Measurements from ENCODE around the gene NT5C3B. TPM values are rescaled to one million over a fixed set of nuclear protein-coding genes. Genes with fewer than 3 reads are reported as not detected.
"Not testable (repeated sequence)": the region's sequence is repeated elsewhere in the genome, so short reads cannot be mapped to it uniquely, and the experiment has no call there.

NT5C3B gene
- total RNA-seq = 10 to 100 TPM; 16.1 to 19.0 TPM

DNA sequence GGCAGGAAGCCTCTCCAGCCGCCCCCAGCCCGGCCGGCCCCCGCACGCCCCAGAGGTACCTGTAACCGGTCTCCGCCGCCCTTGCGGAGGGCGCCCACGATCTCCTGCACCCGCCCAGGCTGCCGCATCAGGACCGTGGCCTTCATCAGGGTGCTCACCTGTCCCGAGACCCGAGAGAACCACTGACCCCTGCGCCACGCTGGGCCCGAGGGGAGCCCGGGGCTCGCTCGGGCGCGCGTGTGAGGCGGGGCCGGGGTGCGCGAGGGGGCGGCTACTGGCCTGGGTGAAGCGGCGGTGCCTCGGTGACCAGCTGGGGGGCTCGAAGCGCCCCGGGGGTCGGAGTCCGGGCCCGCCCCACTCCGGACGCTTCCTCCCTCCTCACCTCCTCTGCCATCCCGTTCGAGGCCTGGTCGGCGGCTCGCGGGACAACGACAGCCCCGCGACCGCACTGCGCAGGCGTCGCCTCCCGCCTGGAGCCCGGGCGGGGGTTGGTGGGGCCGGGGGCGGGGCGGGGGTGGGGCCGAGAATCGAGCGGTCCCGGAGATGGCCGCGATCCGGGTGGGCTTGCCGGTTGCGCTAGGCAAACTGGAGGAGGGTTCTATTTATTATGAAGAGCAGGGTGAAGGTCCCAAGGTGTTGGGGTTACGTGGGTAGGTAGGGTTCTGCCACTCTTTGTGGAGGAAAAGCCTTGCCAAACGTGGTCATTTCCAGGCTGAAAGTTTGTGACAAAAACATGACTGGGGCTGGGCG, at the start of gene NT5C3B:
Gene NT5C3B, minus strand, starts transcription at position 433 of the 750 bp plus-strand sequence. Its CDS starts 39 bp downstream, at position 394.
- Mint-ChIP-seq H3K27ac (no peak within 1 kb of the TSS), H3K9me3 (no peaks in the 10 kb centered on the region), H3K4me1 (peaks cover 12% of the 10 kb centered on the region), H3K4me3 (peak within 1 kb of the TSS; percentile 73), H3K36me3 (ENCODE audit: low read depth) (peaks cover 2% of the 10 kb centered on the region), H3K27me3 (peaks cover 6% of the 10 kb centered on the region)
- CTCF ChIA-PET = no interaction called here
- POLR2A ChIA-PET = interaction anchor here (0.6 to 1.8 kb wide), 3 partner anchors 26 to 29 kb away, joined by 3 to 5 read pairs (median 3); partner anchors contain the start of gene KLHL11
- peak; percentile 54 for DNase-seq

DNA sequence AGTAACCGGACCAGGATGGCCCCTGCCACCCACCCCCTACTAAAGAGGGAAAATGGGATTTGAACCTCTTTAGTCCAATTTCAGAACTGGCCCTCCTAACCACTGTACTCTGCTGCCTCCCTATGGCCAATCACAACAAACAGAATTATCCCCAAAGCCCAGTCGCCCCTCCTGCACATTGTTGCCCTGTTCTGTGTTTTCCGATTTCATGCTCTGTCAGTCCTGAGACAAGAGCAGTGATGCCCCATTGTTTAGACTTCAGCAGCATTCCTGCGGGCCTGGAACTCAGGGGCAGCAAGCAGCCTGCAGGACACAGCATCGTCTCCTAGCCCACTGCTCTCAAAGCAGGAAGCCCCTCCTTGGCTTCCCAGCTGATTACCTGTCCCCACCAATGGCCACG, 49.7 kb upstream of the NT5C3B start:
- DNase-seq = no peak
- Mint-ChIP-seq H3K9me3 (no peaks in the 10 kb centered on the region), H3K36me3 (ENCODE audit: low read depth) (peaks cover 64% of the 10 kb centered on the region), H3K27ac (no peak overlapping the region), H3K4me1 (no peaks in the 10 kb centered on the region), H3K27me3 (no peaks in the 10 kb centered on the region), H3K4me3 (no peak overlapping the region)
- POLR2A ChIA-PET = interaction anchor here (1.2 kb wide), 1 partner anchor 21 kb away, joined by 4 read pairs; the partner anchor contains the start of gene KLHL11
- CTCF ChIA-PET = interaction anchor here (1.0 to 1.4 kb wide), 2 partner anchors 38 to 148 kb away, joined by 3 read pairs; no protein-coding TSS in a partner anchor

DNA sequence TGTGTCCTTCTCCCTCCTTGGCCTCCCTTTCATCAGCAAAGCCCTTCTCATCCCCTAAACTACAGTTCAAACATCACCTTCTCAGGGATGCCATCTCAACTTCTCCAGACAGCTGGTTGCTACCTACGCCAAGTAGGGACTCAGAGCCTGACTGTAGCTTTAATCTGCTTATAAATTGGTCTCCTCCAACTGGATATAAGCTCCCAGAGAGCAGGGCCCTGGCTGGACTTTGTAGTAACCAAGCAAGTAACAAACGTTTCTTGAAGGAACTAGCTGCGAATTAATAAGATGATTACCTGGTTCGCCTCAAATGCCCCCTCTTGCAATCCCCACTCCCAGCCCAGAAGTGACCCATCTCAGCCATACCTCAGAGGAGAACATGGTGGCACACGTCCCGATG, 46.7 kb upstream of the NT5C3B start:
- Mint-ChIP-seq H3K4me3 (no peak overlapping the region), H3K4me1 (no peaks in the 10 kb centered on the region), H3K27me3 (no peaks in the 10 kb centered on the region), H3K27ac (no peak overlapping the region), H3K36me3 (ENCODE audit: low read depth) (peaks cover 69% of the 10 kb centered on the region), H3K9me3 (no peaks in the 10 kb centered on the region)
- ChIA-PET POLR2A (no interaction called here), CTCF (no interaction called here)
- DNase-seq = no peak

DNA sequence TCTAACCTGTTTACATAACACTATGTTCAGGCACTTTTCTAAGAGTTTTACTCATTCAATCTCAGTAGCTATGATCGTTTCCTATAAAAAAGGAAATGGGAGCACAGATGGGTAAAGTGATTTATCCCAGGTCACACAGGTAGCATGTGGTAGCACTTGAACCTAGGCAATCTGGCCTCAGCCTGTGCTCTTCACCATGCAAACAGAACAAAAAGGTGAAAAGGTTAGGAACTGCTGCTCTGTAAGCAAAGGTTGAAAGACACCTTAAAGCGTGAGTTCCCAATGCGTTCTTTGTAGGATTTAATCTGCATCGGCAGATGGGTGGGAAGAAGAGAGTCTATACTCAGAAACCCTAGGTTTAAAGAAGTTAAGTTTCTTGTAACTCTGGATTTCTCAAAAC, 44.1 kb upstream of the NT5C3B start:
- Mint-ChIP-seq H3K27me3 (no peaks in the 10 kb centered on the region), H3K4me3 (no peak overlapping the region), H3K27ac (no peak overlapping the region), H3K9me3 (no peaks in the 10 kb centered on the region), H3K4me1 (no peaks in the 10 kb centered on the region), H3K36me3 (ENCODE audit: low read depth) (peaks cover 61% of the 10 kb centered on the region)
- ChIA-PET POLR2A (no interaction called here), CTCF (interaction anchor here (1.7 kb wide), 1 partner anchor 143 kb away, joined by 3 read pairs; no protein-coding TSS in a partner anchor)
- DNase-seq = no peak

DNA sequence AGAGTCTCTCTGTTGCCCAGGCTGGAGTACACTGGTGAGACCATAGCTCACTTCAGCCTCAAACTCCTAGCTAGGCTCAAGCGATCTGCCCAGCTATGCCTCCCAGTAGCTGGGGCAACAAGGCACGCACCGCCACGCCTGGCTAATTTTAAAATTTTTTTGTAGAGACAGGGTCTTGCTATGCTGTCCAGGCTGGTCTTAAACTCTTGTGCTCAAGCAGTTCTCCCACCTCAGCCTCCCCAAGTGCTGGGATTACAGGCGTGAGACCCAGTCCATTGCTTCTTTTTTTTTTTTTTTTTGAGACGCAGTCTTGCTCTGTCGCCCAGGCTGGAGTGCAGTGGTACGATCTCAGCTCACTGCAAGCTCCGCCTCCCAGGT, 38.2 kb upstream of the NT5C3B start:
- H3K9me3 Mint-ChIP-seq, H3K4me3 Mint-ChIP-seq, H3K27me3 Mint-ChIP-seq, DNase-seq, H3K27ac Mint-ChIP-seq: not testable (repeated sequence)
- H3K36me3 Mint-ChIP-seq (ENCODE audit: low read depth) = peaks cover 78% of the 10 kb centered on the region
- ChIA-PET POLR2A (interaction anchor here (1.6 kb wide), 1 partner anchor 44 kb away, joined by 4 read pairs; the partner anchor contains the start of gene ACLY), CTCF (interaction anchor here (0.7 to 0.9 kb wide), 2 partner anchors 16 to 146 kb away, joined by 3 read pairs; partner anchors contain the start of gene NKIRAS2)
- peaks cover 18% of the 10 kb centered on the region for H3K4me1 Mint-ChIP-seq

DNA sequence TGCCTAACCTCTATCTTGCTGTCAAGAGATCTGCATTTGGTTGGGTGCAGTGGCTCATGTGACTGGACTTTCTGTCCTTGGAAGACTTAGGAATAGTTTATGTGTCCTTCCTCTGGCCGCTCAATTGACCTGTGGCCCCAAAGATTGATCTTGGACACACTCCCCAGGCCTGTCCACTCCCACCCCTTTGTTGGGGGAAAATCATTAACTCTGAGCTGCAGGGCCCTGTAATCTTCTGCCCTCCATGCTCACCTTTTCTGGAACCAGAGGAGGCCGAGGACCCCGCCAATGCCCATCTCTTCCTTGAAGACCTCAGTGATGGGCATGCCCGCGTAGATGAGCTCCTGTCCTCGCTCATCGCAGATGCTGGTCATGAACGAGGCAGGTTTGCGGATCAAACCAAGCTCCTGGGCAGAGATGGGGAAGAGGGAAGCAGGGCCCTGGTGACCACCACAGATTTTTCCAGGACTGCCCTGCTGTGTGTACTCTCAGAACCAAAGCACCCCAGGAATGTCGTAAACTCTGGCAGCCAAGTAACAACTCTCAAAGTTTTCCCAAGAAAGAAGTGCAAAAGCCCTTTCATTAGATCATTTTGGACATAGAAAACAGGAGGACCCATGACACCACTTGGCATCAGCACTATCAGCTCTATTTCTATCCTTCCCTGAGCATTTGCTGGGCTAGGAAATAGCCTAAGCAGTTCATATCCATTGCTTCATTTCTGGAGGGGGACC, 37.7 kb upstream of the NT5C3B start:
- H3K27me3 Mint-ChIP-seq = no peaks in the 10 kb centered on the region
- ChIA-PET CTCF (interaction anchor here (0.9 kb wide), 1 partner anchor 146 kb away, joined by 3 read pairs; the partner anchor contains the start of gene NKIRAS2), POLR2A (interaction anchor here (1.6 kb wide), 1 partner anchor 45 kb away, joined by 4 read pairs; the partner anchor contains the start of gene ACLY)
- no peak overlapping the region for H3K27ac Mint-ChIP-seq
- no peaks in the 10 kb centered on the region for H3K9me3 Mint-ChIP-seq
- DNase-seq = no peak
- no peak overlapping the region for H3K4me3 Mint-ChIP-seq
- peaks cover 24% of the 10 kb centered on the region for H3K4me1 Mint-ChIP-seq
- H3K36me3 Mint-ChIP-seq (ENCODE audit: low read depth) = peaks cover 81% of the 10 kb centered on the region

DNA sequence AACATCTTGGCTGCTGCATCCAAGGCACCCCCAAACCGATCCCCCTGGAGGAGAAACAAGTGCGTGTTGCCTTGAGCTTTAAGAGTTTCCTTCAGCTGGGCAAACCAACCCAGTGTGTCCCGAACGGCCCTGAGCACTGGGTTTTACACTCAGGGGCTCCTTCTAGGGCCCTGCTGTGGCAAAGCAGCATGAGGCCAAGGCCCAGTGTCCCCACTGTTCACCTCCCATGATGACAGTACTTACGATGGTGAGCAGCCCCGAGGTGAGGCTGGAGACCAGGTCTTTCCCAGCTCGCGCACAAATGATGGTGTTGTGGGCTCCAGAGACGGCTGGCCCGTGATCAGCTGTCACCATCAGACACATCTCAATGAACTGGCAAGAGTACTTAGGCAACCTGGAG, 35.8 kb upstream of the NT5C3B start:
- ChIA-PET CTCF (interaction anchor here (0.6 kb wide), 1 partner anchor 951 kb away, joined by 3 read pairs; no protein-coding TSS in a partner anchor), POLR2A (no interaction called here)
- no peaks in the 10 kb centered on the region for H3K9me3 Mint-ChIP-seq
- peaks cover 40% of the 10 kb centered on the region for H3K4me1 Mint-ChIP-seq
- DNase-seq = no peak
- peaks cover 80% of the 10 kb centered on the region for H3K36me3 Mint-ChIP-seq (ENCODE audit: low read depth)
- H3K27me3 Mint-ChIP-seq = no peaks in the 10 kb centered on the region
- H3K27ac Mint-ChIP-seq = no peak overlapping the region
- no peak overlapping the region for H3K4me3 Mint-ChIP-seq

DNA sequence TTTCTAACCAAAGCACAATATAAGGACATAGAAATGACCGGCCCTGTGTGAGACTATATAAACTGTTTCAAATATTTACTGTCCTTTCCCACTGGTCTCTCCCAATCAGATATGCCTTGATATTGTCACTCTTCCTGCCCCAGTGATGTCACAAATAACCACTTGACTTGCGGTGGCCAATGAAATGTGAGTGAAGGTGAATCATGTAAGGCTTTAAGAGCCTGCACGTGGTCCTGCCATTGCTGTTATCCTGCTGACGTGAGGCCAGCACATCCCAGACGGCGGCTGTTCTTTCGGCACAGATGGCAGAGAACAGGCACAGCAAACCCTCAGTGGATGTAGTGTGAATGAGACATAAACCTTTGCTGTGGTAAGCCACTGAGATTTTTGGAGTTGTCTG, 34.6 kb upstream of the NT5C3B start:
- ChIA-PET POLR2A (interaction anchor here (1.2 kb wide), 1 partner anchor 48 kb away, joined by 5 read pairs; the partner anchor contains the start of gene ACLY), CTCF (no interaction called here)
- no peak overlapping the region for H3K4me3 Mint-ChIP-seq
- no peaks in the 10 kb centered on the region for H3K9me3 Mint-ChIP-seq
- peak overlapping the region; percentile 77 for H3K27ac Mint-ChIP-seq
- no peak for DNase-seq
- peaks cover 43% of the 10 kb centered on the region for H3K4me1 Mint-ChIP-seq
- peaks cover 82% of the 10 kb centered on the region for H3K36me3 Mint-ChIP-seq (ENCODE audit: low read depth)
- no peaks in the 10 kb centered on the region for H3K27me3 Mint-ChIP-seq

DNA sequence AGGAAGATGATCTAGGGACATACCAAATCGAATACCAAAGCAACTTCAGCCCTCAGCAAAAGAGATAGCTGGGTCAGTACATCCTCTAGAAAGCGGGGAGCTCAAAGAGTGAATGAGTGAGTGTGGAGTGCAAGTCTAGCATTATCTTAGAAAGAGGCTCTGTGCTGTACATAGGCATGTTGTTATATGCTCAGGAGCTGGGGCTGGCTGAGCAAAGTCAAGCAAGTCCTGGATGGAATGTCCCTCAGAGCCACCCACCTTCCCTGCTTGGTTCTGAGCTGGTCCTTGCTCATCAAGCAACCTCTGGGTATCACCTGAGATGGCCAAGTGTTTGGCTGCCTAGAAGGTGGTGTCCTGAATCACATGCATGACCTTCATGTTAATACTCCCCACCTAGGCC, 34.1 kb upstream of the NT5C3B start:
- POLR2A ChIA-PET = interaction anchor here (1.2 kb wide), 1 partner anchor 48 kb away, joined by 5 read pairs; the partner anchor contains the start of gene ACLY
- Mint-ChIP-seq H3K9me3 (no peaks in the 10 kb centered on the region), H3K27ac (peak overlapping the region; percentile 77), H3K4me3 (no peak overlapping the region), H3K27me3 (no peaks in the 10 kb centered on the region), H3K36me3 (ENCODE audit: low read depth) (peaks cover 85% of the 10 kb centered on the region), H3K4me1 (peaks cover 46% of the 10 kb centered on the region)
- CTCF ChIA-PET = no interaction called here
- no peak for DNase-seq

DNA sequence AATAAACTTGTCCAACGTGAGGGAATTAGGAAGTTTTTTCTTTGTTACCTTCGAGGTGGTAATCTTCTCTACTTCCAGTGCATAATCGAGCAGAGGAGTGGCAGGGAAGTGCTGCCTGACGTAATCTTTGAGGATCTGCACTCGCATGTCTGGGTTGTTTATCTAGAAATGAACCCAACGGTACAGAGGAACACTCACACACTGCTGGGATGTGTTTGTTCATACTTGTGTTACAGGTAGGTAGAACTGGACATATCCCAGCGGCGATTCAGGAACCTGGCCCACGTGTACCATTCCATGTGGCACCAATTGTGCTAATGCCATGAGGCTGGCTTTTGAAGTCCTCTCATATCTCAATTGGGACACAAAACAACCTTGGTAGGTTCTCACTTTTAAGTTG, 33.4 kb upstream of the NT5C3B start:
- peak overlapping the region; percentile 77 for H3K27ac Mint-ChIP-seq
- peaks cover 79% of the 10 kb centered on the region for H3K36me3 Mint-ChIP-seq (ENCODE audit: low read depth)
- ChIA-PET CTCF (no interaction called here), POLR2A (interaction anchor here (1.2 kb wide), 2 partner anchors 49 to 61 kb away, joined by 3 to 5 read pairs; partner anchors contain the start of genes ACLY and ODAD4)
- no peaks in the 10 kb centered on the region for H3K9me3 Mint-ChIP-seq
- H3K27me3 Mint-ChIP-seq = no peaks in the 10 kb centered on the region
- H3K4me3 Mint-ChIP-seq = no peak overlapping the region
- peaks cover 46% of the 10 kb centered on the region for H3K4me1 Mint-ChIP-seq
- no peak for DNase-seq

DNA sequence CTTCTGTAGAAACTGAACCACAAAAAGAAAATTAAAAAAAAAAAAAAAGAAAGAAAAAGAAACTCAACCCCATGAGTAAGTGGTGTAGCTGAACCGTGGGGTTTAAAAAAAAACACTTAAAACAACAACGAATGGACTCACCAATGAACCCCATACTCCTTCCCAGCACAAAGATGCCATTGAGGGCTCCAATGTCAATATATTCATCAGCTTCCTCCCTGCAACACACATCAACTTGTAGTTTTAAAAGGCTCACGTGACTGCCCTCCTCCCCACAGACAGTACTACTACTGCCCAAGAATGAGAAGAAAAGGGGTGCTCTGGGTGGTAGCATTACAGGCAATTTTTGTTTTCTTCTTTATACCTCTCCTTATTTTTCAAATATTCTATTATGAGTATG, 32.5 kb upstream of the NT5C3B start:
- no peak for DNase-seq
- CTCF ChIA-PET = no interaction called here
- Mint-ChIP-seq H3K27ac (peak overlapping the region; percentile 77), H3K27me3 (no peaks in the 10 kb centered on the region), H3K36me3 (ENCODE audit: low read depth) (peaks cover 72% of the 10 kb centered on the region), H3K4me3 (no peak overlapping the region), H3K4me1 (peaks cover 46% of the 10 kb centered on the region), H3K9me3 (no peaks in the 10 kb centered on the region)
- POLR2A ChIA-PET = interaction anchor here (1.2 kb wide), 1 partner anchor 62 kb away, joined by 3 read pairs; the partner anchor contains the start of gene ODAD4

DNA sequence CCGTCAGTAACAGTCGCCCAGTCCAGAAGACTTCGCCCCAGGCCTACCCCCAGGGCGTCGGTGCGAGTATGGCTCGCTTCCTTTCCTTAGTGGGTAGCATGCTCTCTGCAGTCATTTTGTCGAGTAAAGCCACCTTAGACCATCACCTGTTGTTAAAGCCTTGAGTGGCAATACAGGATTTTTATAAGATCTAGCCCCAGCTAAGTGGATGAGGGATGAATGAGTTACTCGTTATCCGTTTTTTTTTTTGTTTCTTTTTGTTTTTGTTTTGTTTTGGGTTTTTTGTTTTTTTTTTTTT, 29.5 kb upstream of the NT5C3B start:
- POLR2A ChIA-PET = interaction anchor here (0.6 to 4.2 kb wide), 17 partner anchors 8 to 1133 kb away, joined by 3 to 21 read pairs (median 4); partner anchors contain the start of genes CNP, DHX58, DNAJC7 and EIF1
- Mint-ChIP-seq H3K4me1 (peaks cover 51% of the 10 kb centered on the region), H3K9me3 (no peaks in the 10 kb centered on the region), H3K27me3 (no peaks in the 10 kb centered on the region), H3K4me3 (no peak overlapping the region), H3K36me3 (ENCODE audit: low read depth) (peaks cover 42% of the 10 kb centered on the region), H3K27ac (no peak overlapping the region)
- CTCF ChIA-PET = interaction anchor here (0.8 to 1.4 kb wide), 3 partner anchors 13 to 31 kb away, joined by 3 read pairs; no protein-coding TSS in a partner anchor
- DNase-seq = no peak

Data from activated CD4-positive, alpha-beta memory T cell treated with anti-CD3 and anti-CD28 coated beads, Interleukin-2, amount 10 ng/mL, durations not matched to agents 7 days and 5 days (primary cell).